Caco-2 (cell line): ENCODE measurements around the gene NAV1. TPM values are rescaled to one million over a fixed set of nuclear protein-coding genes. Genes with fewer than 3 reads are reported as not detected.

Source experiments
- BruUV-seq: library from RNA; stranded (reverse); fragments of 400-500 nt; replicated peaks from 2 replicates; lab custom pipeline; 2021; lab: Mats Ljungman, UMichigan
- CTCF ChIA-PET: fragments of 300-600 bp; sonication (Branson Sonifier 250); formaldehyde crosslinking; loops from one replicate; lab custom pipeline; 2022; ENCODE audit warnings: antibody characterized with exemption; lab: Charles Lee
- POLR2A ChIA-PET: fragments of 300-600 bp; sonication (Branson Sonifier 250); formaldehyde crosslinking; loops from one replicate; lab custom pipeline; 2022; ENCODE audit warnings: antibody characterized with exemption; lab: Charles Lee
- DNase-seq, 2 experiments: peaks; one replicate each; pipeline versions ENCODE4 v3.0.0 to v3.0.0-alpha.2; 2020 to 2022
- H3K27me3 ChIP-seq: replicated peaks from 2 replicates; pipeline ENCODE4 v1.6.0; 2011; ENCODE audit warnings: low read length; ENCODE audit not compliant: control insufficient read depth, insufficient read depth
- H3K36me3 ChIP-seq: 2 replicates; pipeline ENCODE4 v1.5.1; 2011; ENCODE audit warnings: low read length; ENCODE audit not compliant: control insufficient read depth, insufficient read depth
- H3K4me1 ChIP-seq: fragments of 250-450 bp; sonication (Bioruptor Pico); 2 replicates; pipeline ENCODE4 v1.5.1; 2020; ENCODE audit warnings: mild to moderate bottlenecking
- H3K4me3 ChIP-seq: 2 replicates; pipeline ENCODE4 v1.5.1; 2011; ENCODE audit warnings: low read depth, mild to moderate bottlenecking, control low read depth, low read length
- H3K9me3 ChIP-seq: fragments of 250-450 bp; sonication (Bioruptor Pico); 2 replicates; pipeline ENCODE4 v1.5.1; 2020; ENCODE audit warnings: mild to moderate bottlenecking, moderate library complexity
- H3K27ac Mint-ChIP-seq: one replicate; pipeline ENCODE4 v1.8.0; 2022; ENCODE audit warnings: mixed read lengths; ENCODE audit not compliant: unreplicated experiment
- H3K27me3 Mint-ChIP-seq: one replicate; pipeline ENCODE4 v1.8.0; 2022; ENCODE audit warnings: mixed read lengths; ENCODE audit not compliant: insufficient read depth, unreplicated experiment
- H3K36me3 Mint-ChIP-seq: one replicate; pipeline ENCODE4 v1.8.0; 2022; ENCODE audit warnings: mild to moderate bottlenecking, mixed read lengths; ENCODE audit not compliant: insufficient read depth, unreplicated experiment
- H3K4me1 Mint-ChIP-seq: one replicate; pipeline ENCODE4 v1.8.0; 2022; ENCODE audit warnings: low read depth, mixed read lengths; ENCODE audit not compliant: unreplicated experiment
- H3K4me3 Mint-ChIP-seq: one replicate; pipeline ENCODE4 v1.8.0; 2022; ENCODE audit warnings: mild to moderate bottlenecking, moderate library complexity, mixed read lengths; ENCODE audit not compliant: unreplicated experiment
- H3K9me3 Mint-ChIP-seq: one replicate; pipeline ENCODE4 v1.8.0; 2022; ENCODE audit warnings: mixed read lengths; ENCODE audit not compliant: unreplicated experiment
- CTCF ChIP-seq, 2 experiments: fragments of 200-600 bp in 1 of 2; IDR thresholded peaks; 1 replicate in 1 of 2; 2 replicates in 1 of 2; pipeline versions ENCODE4 v1.5.1 to v1.8.0; 2011 to 2022; ENCODE audit warnings: antibody characterized with exemption in 1 of 2, control low read depth in 1 of 2, inconsistent platforms in 1 of 2, low read depth in 1 of 2, low read length in 1 of 2, mild to moderate bottlenecking in 1 of 2, moderate library complexity in 1 of 2; ENCODE audit not compliant: insufficient read depth in 1 of 2, severe bottlenecking in 1 of 2, unreplicated experiment in 1 of 2
- intact Hi-C: fragments of 100-400 bp; cut with micrococcal nuclease; formaldehyde crosslinking; loops from one replicate; pipeline ENCODE4 v1.10.0; 2022; ENCODE audit not compliant: unreplicated experiment
- total RNA-seq: library from RNA; stranded (reverse); gene quantifications from 2 replicates; pipeline ENCODE4 v1.2.3, GENCODE V29; 2022

NAV1 gene
- total RNA-seq, 1 experiment from 2014 or later: 2.0 TPM

DNA sequence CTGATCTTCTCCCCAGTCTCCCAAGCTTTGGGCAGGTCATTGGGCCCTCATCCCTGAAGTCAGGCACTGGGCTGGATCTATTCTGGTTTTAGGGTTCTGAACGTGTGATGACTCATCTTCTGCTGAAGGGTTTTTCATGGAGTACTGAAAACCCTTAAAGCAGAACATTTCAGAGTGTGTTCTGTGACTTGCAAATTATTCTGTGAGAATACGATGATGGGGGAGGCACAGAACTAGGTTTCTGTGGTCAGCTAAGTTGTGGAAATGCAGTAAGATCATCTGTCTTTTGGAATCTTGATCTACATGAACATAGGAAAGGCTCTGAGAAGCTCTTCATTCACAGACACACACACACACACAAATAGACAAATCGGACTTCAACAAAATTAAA, 46.2 kb downstream of the NAV1 start:
- Mint-ChIP-seq H3K36me3 (no peaks in the 10 kb centered on the region), H3K4me3 (no peak overlapping the region), H3K27ac (no peak overlapping the region), H3K4me1 (no peaks in the 10 kb centered on the region), H3K27me3 (peaks cover 30% of the 10 kb centered on the region), H3K9me3 (no peaks in the 10 kb centered on the region)
- Histone ChIP-seq H3K27me3 (no peaks in the 10 kb centered on the region; the same call in none of the 2 replicates), H3K36me3 (no peaks in the 10 kb centered on the region), H3K4me3 (no peak overlapping the region), H3K9me3 (no peaks in the 10 kb centered on the region), H3K4me1 (no peaks in the 10 kb centered on the region)
- intact Hi-C loops: no loop called here
- no peak for DNase-seq
- no TSS peak for BruUV-seq
- ChIA-PET CTCF (no interaction called here), POLR2A (no interaction called here)
- TF ChIP-seq CTCF (IDR thresholded peaks at IDR 0.05; ENCODE audit: insufficient read depth in 1 of 2, low read depth in 1 of 2, low read length in 1 of 2, severe bottlenecking in 1 of 2, unreplicated experiment in 1 of 2): no peak

GRCh38 chr1:201585901-201586300, 47.0 kb downstream of the NAV1 start:
- ChIA-PET CTCF (no interaction called here), POLR2A (no interaction called here)
- no peak overlapping the region for H3K4me3 Mint-ChIP-seq
- no peaks in the 10 kb centered on the region for H3K4me1 Mint-ChIP-seq
- no peak overlapping the region for H3K4me3 ChIP-seq
- peaks cover 35% of the 10 kb centered on the region for H3K27me3 Mint-ChIP-seq
- intact Hi-C loops: no loop called here
- H3K9me3 ChIP-seq: no peaks in the 10 kb centered on the region
- no TSS peak for BruUV-seq
- H3K27me3 ChIP-seq: no peaks in the 10 kb centered on the region; the same call in none of the 2 replicates
- no peaks in the 10 kb centered on the region for H3K9me3 Mint-ChIP-seq
- TF ChIP-seq CTCF (IDR thresholded peaks at IDR 0.05; ENCODE audit: insufficient read depth in 1 of 2, low read depth in 1 of 2, low read length in 1 of 2, severe bottlenecking in 1 of 2, unreplicated experiment in 1 of 2): no peak
- H3K27ac Mint-ChIP-seq: no peak overlapping the region
- no peak for DNase-seq
- no peaks in the 10 kb centered on the region for H3K4me1 ChIP-seq
- no peaks in the 10 kb centered on the region for H3K36me3 ChIP-seq
- H3K36me3 Mint-ChIP-seq: no peaks in the 10 kb centered on the region

GRCh38 chr1:201586806-201587205, 47.9 kb downstream of the NAV1 start:
- no peaks in the 10 kb centered on the region for H3K36me3 Mint-ChIP-seq

More at GRCh38 chr1:201586806-201587205, 47.9 kb downstream of the NAV1 start:
- Histone ChIP-seq H3K4me1 (no peaks in the 10 kb centered on the region), H3K9me3 (no peaks in the 10 kb centered on the region), H3K36me3 (no peaks in the 10 kb centered on the region), H3K4me3 (no peak overlapping the region), H3K27me3 (no peaks in the 10 kb centered on the region; the same call in none of the 2 replicates)
- Mint-ChIP-seq H3K4me3 (no peak overlapping the region), H3K4me1 (no peaks in the 10 kb centered on the region), H3K9me3 (no peaks in the 10 kb centered on the region), H3K27ac (no peak overlapping the region), H3K27me3 (peaks cover 36% of the 10 kb centered on the region)
- intact Hi-C loops: no loop called here
- no peak for DNase-seq
- TF ChIP-seq CTCF (IDR thresholded peaks at IDR 0.05; ENCODE audit: insufficient read depth in 1 of 2, low read depth in 1 of 2, low read length in 1 of 2, severe bottlenecking in 1 of 2, unreplicated experiment in 1 of 2): no peak
- ChIA-PET POLR2A (no interaction called here), CTCF (no interaction called here)
- no TSS peak for BruUV-seq
